Hepatocyte (in vitro differentiated cells): ENCODE results near the gene C16orf54. TPM values are rescaled to one million over a fixed set of nuclear protein-coding genes. Genes with fewer than 3 reads are reported as not detected.

Experiments
- DNase-seq: peaks from one replicate; pipeline ENCODE4 v3.0.0-alpha.2; 2016; ENCODE audit warnings: low spot score
- H2AFZ ChIP-seq: fragments of 200-600 bp; sonication (generic); 2 replicates; pipeline ENCODE4 v1.6.0; 2016; ENCODE audit warnings: antibody characterized with exemption, mild to moderate bottlenecking
- H3K27ac ChIP-seq: fragments of 200-600 bp; sonication (generic); 2 replicates; pipeline ENCODE4 v1.5.1; 2016; ENCODE audit warnings: mild to moderate bottlenecking
- H3K27me3 ChIP-seq: fragments of 200-600 bp; sonication (generic); 2 replicates; pipeline ENCODE4 v1.6.1; 2016
- H3K36me3 ChIP-seq: fragments of 200-600 bp; sonication (generic); replicated peaks from 2 replicates; pipeline ENCODE4 v1.5.1; 2016; ENCODE audit warnings: low read depth; ENCODE audit not compliant: insufficient read depth
- H3K4me1 ChIP-seq: fragments of 200-600 bp; sonication (generic); 2 replicates; pipeline ENCODE4 v1.5.1; 2016; ENCODE audit warnings: mild to moderate bottlenecking, moderate library complexity; ENCODE audit not compliant: insufficient read depth
- H3K4me2 ChIP-seq: fragments of 200-600 bp; sonication (generic); 2 replicates; pipeline ENCODE4 v1.6.0; 2016
- H3K4me3 ChIP-seq: fragments of 200-600 bp; sonication (generic); 2 replicates; pipeline ENCODE4 v1.5.1; 2016; ENCODE audit warnings: mild to moderate bottlenecking
- H3K79me2 ChIP-seq: fragments of 200-600 bp; sonication (generic); 2 replicates; pipeline ENCODE4 v1.6.0; 2017; ENCODE audit warnings: mild to moderate bottlenecking
- H3K9me2 ChIP-seq: fragments of 200-600 bp; sonication (generic); replicated peaks from 2 replicates; pipeline ENCODE4 v1.6.0; 2017; ENCODE audit warnings: mild to moderate bottlenecking; ENCODE audit not compliant: insufficient read depth
- H3K9me3 ChIP-seq: fragments of 200-600 bp; sonication (generic); 2 replicates; pipeline ENCODE4 v1.5.1; 2016; ENCODE audit warnings: low read depth, mild to moderate bottlenecking
- H4K20me1 ChIP-seq: fragments of 200-600 bp; sonication (generic); 2 replicates; pipeline ENCODE4 v1.6.0; 2016; ENCODE audit warnings: mild to moderate bottlenecking; ENCODE audit not compliant: insufficient read depth, poor library complexity, severe bottlenecking
- EZH2 ChIP-seq: fragments of 200-600 bp; sonication (generic); IDR thresholded peaks from 2 replicates; pipeline ENCODE4 v1.6.1; 2016; ENCODE audit warnings: antibody characterized with exemption, mild to moderate bottlenecking, borderline replicate concordance
- EZH2phosphoT487 ChIP-seq: fragments of 200-600 bp; sonication (generic); IDR thresholded peaks from one replicate; pipeline ENCODE4 v1.6.1; 2018; ENCODE audit warnings: antibody characterized with exemption, mild to moderate bottlenecking, low read depth, moderate library complexity; ENCODE audit not compliant: unreplicated experiment, severe bottlenecking
- WGBS: methylation state at CpG from one replicate; pipeline ENCODE4 v1.1.6; 2016; ENCODE audit warnings: low lambda C conversion rate; ENCODE audit errors: missing lambda C conversion rate; 5-methylcytosine and 5-hydroxymethylcytosine counted together
- polyA plus RNA-seq: library from polyadenylated mRNA; unstranded; fragments of >200 nt; fragmentation: Nextera tagmentation; extraction: Ambion mirVana; gene quantifications from 2 replicates; pipeline ENCODE4 v1.2.1, GENCODE V29; 2016
- total RNA-seq: library from RNA; depleted of rRNA; stranded (reverse); fragments of >200 nt; gene quantifications from 2 replicates; pipeline ENCODE4 v1.2.3, GENCODE V29; 2014
- TF ChIP-seq, protein P1 (sequence below): fragments of 200-600 bp; sonication (generic); IDR thresholded peaks from 2 replicates; pipeline ENCODE4 v1.5.1; 2016; ENCODE audit warnings: antibody characterized with exemption, mild to moderate bottlenecking; ENCODE audit not compliant: poor library complexity

C16orf54 gene
- total and polyA plus RNA-seq, 2 experiments from 2014 or later, result 0.10 to 0.16 TPM

DNA sequence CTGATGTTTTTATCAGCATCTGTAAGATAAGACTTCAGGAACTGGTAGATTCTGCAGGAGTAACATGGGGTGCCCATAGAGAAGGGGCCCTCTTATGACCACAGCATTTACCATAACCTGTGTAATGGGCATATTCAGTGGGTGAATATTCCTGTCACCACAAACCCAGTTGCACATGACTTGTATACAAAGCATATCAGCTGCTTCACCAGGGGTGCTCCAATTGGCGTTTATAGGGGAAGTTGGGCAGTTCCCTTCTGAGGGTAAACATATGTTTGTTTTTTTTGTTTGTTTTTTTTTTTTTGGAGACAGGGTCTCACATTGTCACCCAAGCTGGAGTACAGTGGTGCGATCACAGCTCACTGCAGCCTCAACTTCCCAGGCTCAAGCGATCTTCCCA is 20.8 kb upstream of the C16orf54 start:
- Histone ChIP-seq H3K4me3 (no peak overlapping the region), H3K4me1 (no peaks in the 10 kb centered on the region), H4K20me1 (no peaks in the 10 kb centered on the region), H3K27me3 (no peaks in the 10 kb centered on the region), H2AFZ (no peak overlapping the region), H3K9me3 (no peaks in the 10 kb centered on the region), H3K36me3 (no peaks in the 10 kb centered on the region), H3K79me2 (no peaks in the 10 kb centered on the region), H3K4me2 (no peak overlapping the region), H3K9me2 (no peaks in the 10 kb centered on the region), H3K27ac (no peak overlapping the region)
- DNase-seq, result no peak
- TF ChIP-seq, protein P1, sequence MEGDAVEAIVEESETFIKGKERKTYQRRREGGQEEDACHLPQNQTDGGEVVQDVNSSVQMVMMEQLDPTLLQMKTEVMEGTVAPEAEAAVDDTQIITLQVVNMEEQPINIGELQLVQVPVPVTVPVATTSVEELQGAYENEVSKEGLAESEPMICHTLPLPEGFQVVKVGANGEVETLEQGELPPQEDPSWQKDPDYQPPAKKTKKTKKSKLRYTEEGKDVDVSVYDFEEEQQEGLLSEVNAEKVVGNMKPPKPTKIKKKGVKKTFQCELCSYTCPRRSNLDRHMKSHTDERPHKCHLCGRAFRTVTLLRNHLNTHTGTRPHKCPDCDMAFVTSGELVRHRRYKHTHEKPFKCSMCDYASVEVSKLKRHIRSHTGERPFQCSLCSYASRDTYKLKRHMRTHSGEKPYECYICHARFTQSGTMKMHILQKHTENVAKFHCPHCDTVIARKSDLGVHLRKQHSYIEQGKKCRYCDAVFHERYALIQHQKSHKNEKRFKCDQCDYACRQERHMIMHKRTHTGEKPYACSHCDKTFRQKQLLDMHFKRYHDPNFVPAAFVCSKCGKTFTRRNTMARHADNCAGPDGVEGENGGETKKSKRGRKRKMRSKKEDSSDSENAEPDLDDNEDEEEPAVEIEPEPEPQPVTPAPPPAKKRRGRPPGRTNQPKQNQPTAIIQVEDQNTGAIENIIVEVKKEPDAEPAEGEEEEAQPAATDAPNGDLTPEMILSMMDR, result no peak
- TF ChIP-seq EZH2phosphoT487, result no peak
- no peak for TF ChIP-seq EZH2
- WGBS, result 93% methylated on average over 3 of the region's 3 CpGs

DNA sequence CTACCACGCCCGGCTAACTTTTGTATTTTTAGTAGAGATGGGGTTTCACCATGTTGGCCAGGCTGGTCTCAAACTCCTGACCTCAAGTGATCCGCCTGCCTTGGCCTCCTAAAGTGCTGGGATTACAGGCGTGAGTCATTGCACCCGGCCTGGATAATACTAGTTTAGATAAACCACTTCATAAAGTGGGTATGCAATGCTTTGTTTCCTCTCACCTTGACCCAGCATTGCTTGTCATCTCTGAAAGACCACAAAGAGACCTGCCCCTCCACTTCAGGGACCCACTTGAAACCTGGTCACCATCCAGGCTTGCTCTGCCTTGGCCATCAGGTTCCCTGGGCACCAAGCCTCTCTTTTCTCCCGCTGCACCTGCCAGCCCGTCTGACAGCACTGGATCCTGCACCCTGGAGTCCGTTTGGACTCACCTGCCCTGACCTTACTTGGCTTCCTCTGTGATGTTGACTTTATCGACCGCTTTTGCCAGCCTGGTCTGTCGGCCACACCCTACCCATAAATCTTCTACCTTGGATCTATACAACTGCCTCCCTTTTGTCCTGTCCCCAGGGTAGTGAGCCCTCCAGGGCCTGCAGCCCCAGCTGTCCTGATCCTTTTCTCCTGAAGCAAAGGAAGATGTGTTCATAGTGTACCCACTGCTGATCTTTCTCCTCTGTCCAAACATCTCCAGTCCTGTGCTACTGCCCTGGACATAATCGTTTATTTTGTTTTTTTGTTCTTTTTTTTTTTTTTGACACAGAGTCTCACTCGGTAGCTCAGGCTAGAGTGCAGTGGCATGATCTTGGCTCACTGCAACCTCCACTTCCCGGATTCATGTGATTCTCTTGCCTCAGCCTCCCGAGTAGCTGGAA is 19.6 kb upstream of the C16orf54 start:
- no peaks in the 10 kb centered on the region for H3K9me3 ChIP-seq
- peak overlapping the region; percentile 17 for H3K4me2 ChIP-seq
- H3K4me1 ChIP-seq, result peaks cover 5% of the 10 kb centered on the region
- H3K9me2 ChIP-seq, result no peaks in the 10 kb centered on the region
- H3K79me2 ChIP-seq, result no peaks in the 10 kb centered on the region
- WGBS, result 62% methylated on average over 15 of the region's 15 CpGs
- H3K4me3 ChIP-seq, result no peak overlapping the region
- DNase-seq, result peak; percentile 42
- H3K27me3 ChIP-seq, result no peaks in the 10 kb centered on the region
- H3K27ac ChIP-seq, result no peak overlapping the region
- H4K20me1 ChIP-seq, result no peaks in the 10 kb centered on the region
- no peak overlapping the region for H2AFZ ChIP-seq
- H3K36me3 ChIP-seq, result no peaks in the 10 kb centered on the region
- TF ChIP-seq, protein P1, result no peak
- no peak for TF ChIP-seq EZH2phosphoT487
- TF ChIP-seq EZH2, result no peak

DNA sequence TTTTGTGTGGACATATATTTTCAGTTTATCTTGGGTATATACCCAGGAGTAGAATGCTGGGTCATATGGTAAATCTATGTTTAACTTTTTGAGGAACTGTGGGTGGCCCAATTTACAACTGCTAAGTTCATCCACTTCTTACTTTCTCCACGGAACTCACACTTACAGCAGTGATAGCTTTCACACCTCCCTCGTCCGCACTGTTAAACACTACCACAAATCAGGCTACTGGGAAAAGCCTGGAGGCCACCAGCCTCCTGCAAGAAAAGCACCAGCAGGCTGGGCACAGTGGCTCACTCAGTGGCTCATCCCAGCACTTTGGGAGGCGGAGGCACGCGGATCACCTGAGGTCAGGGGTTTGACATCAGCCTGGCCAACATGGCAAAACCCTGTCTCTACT is 17.5 kb upstream of the C16orf54 start:
- Histone ChIP-seq H3K4me2 (no peak overlapping the region), H3K9me3 (no peaks in the 10 kb centered on the region), H4K20me1 (no peaks in the 10 kb centered on the region), H3K36me3 (no peaks in the 10 kb centered on the region), H2AFZ (no peak overlapping the region), H3K4me1 (peaks cover 8% of the 10 kb centered on the region), H3K4me3 (no peak overlapping the region), H3K79me2 (no peaks in the 10 kb centered on the region), H3K9me2 (no peaks in the 10 kb centered on the region), H3K27ac (no peak overlapping the region), H3K27me3 (no peaks in the 10 kb centered on the region)
- TF ChIP-seq EZH2phosphoT487, result no peak
- no peak for TF ChIP-seq EZH2
- TF ChIP-seq, protein P1, result no peak
- no peak for DNase-seq
- WGBS, result 91% methylated on average over 6 of the region's 6 CpGs
